Stimulated activated CD4-positive, alpha-beta T cell treated with anti-CD3 and anti-CD28 coated beads, Interleukin-15, amount 100 ng/mL, for 48 hours (primary cell): Measurements from ENCODE around the gene CD14.
"Not testable (repeated sequence)": the region's sequence is repeated elsewhere in the genome, so short reads cannot be mapped to it uniquely, and the experiment has no call there.

ENCODE experiments used
- DNase-seq, 2 donors: peaks; one replicate each; pipeline ENCODE4 v3.0.0-alpha.2; 2020; ENCODE audit warnings: low read depth in 2 of 2

Gene CD14

GRCh38 chr5:140635291-140636257 is 2.6 kb upstream of the CD14 start:
- DNase-seq, result no peak

- DNase-seq, result no peak
These were observed 1.1 kb upstream of the CD14 start for GRCh38 chr5:140634103-140634502.

GRCh38 chr5:140633501-140633900 is 526 bp upstream of the CD14 start:
- DNase-seq, result no peak

GRCh38 chr5:140632366-140633020 is 482 bp downstream of the CD14 start:
- no peak for DNase-seq

- DNase-seq, result no peak
These were observed 1.1 kb downstream of the CD14 start for GRCh38 chr5:140631831-140632365.

- DNase-seq, result no peak
These were observed 1.9 kb downstream of the CD14 start for GRCh38 chr5:140631036-140631417.

GRCh38 chr5:140630292-140631035 is 2.5 kb downstream of the CD14 start:
- no peak for DNase-seq

GRCh38 chr5:140628711-140629110 is 4.3 kb downstream of the CD14 start:
- DNase-seq, result no peak

- no peak for DNase-seq
These were observed 5.0 kb downstream of the CD14 start for GRCh38 chr5:140627972-140628371.

GRCh38 chr5:140624886-140625285 is 8.1 kb downstream of the CD14 start:
- not testable (repeated sequence) for DNase-seq

GRCh38 chr5:140623061-140623460 is 9.9 kb downstream of the CD14 start:
- not testable (repeated sequence) for DNase-seq

- no peak for DNase-seq
These were observed 10.7 kb downstream of the CD14 start for GRCh38 chr5:140622301-140622700.

GRCh38 chr5:140611020-140611521 is 21.9 kb downstream of the CD14 start:
- DNase-seq, result no peak

- no peak for DNase-seq
These were observed 23.8 kb downstream of the CD14 start for GRCh38 chr5:140609126-140609525.

- no peak for DNase-seq
These were observed 24.3 kb downstream of the CD14 start for GRCh38 chr5:140608722-140609121.

GRCh38 chr5:140607031-140607430 is 25.9 kb downstream of the CD14 start:
- DNase-seq, result no peak

- DNase-seq, result no peak
These were observed 27.1 kb downstream of the CD14 start for GRCh38 chr5:140605879-140606278.

GRCh38 chr5:140603734-140604133 is 29.2 kb downstream of the CD14 start:
- no peak for DNase-seq

GRCh38 chr5:140603446-140603698 is 29.6 kb downstream of the CD14 start:
- DNase-seq, result not testable (repeated sequence)

GRCh38 chr5:140602147-140602546 is 30.8 kb downstream of the CD14 start:
- DNase-seq, result no peak

GRCh38 chr5:140600096-140600495 is 32.9 kb downstream of the CD14 start:
- DNase-seq, result no peak

- DNase-seq, result no peak
These were observed 34.1 kb downstream of the CD14 start for GRCh38 chr5:140598836-140599235.
